Endothelial cell (in vitro differentiated cells): ENCODE results near the gene IQCF6. TPM values are rescaled to one million over a fixed set of nuclear protein-coding genes. Genes with fewer than 3 reads are reported as not detected.
"Not testable (repeated sequence)": the region's sequence is repeated elsewhere in the genome, so short reads cannot be mapped to it uniquely, and the experiment has no call there.

ENCODE experiments used
- DNase-seq: peaks from one replicate; pipeline ENCODE4 v3.0.0; 2021; ENCODE audit warnings: low spot score
- H3K27ac Mint-ChIP-seq: one replicate; pipeline ENCODE4 v1.8.0; 2021; ENCODE audit warnings: mixed read lengths, inconsistent platforms; ENCODE audit not compliant: unreplicated experiment
- H3K27me3 Mint-ChIP-seq: one replicate; pipeline ENCODE4 v1.8.0; 2021; ENCODE audit warnings: mild to moderate bottlenecking, moderate library complexity, mixed read lengths, inconsistent platforms; ENCODE audit not compliant: unreplicated experiment
- H3K36me3 Mint-ChIP-seq: one replicate; pipeline ENCODE4 v1.8.0; 2021; ENCODE audit warnings: mild to moderate bottlenecking, low read depth, mixed read lengths, inconsistent platforms; ENCODE audit not compliant: unreplicated experiment
- H3K4me1 Mint-ChIP-seq: one replicate; pipeline ENCODE4 v1.8.0; 2021; ENCODE audit warnings: mild to moderate bottlenecking, mixed read lengths, inconsistent platforms; ENCODE audit not compliant: unreplicated experiment
- H3K4me3 Mint-ChIP-seq: one replicate; pipeline ENCODE4 v1.8.0; 2021; ENCODE audit warnings: mild to moderate bottlenecking, mixed read lengths, inconsistent platforms; ENCODE audit not compliant: unreplicated experiment
- H3K9me3 Mint-ChIP-seq: one replicate; pipeline ENCODE4 v1.8.0; 2021; ENCODE audit warnings: mixed read lengths, inconsistent platforms; ENCODE audit not compliant: unreplicated experiment
- total RNA-seq: library from RNA; stranded (reverse); fragmentation: NEBNext Ultra II Directional; extraction: Animal tissue kit (Norgen Biotek cat#: 25700); gene quantifications from one replicate; pipeline ENCODE4 v1.2.1, GENCODE V29; 2021; ENCODE audit not compliant: unreplicated experiment
- TF ChIP-seq, protein P1 (sequence below): fragments of 200-600 bp; sonication (generic); IDR thresholded peaks from one replicate; pipeline ENCODE4 v1.5.0; 2021; ENCODE audit warnings: antibody characterized with exemption; ENCODE audit not compliant: unreplicated experiment

Gene IQCF6
- total RNA-seq, 1 donor from 2014 or later, result not detected

DNA sequence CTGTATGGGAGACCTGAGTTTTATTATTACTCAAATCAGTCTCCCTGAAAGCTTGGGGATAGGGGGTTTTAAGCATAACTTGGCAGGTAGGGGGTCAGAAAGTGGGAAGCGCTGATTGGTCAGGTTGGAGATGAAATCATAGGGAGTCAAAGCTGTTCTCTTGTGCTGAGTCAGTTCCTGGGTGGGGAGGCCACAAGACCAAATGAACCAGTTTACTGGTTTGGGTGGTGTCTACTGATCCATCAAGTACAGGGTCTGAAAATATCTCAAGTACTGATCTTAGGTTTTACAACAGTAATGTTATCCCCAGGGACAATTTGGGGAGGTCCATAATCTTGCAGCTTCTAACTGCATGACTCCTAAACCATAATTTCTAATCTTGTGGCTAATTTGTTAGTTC is 17.8 kb upstream of the IQCF6 start:
- H3K27me3 Mint-ChIP-seq, result peaks cover 2% of the 10 kb centered on the region
- H3K9me3 Mint-ChIP-seq, result no peaks in the 10 kb centered on the region
- DNase-seq, result no peak
- no peak overlapping the region for H3K4me3 Mint-ChIP-seq
- H3K27ac Mint-ChIP-seq, result no peak overlapping the region
- H3K4me1 Mint-ChIP-seq, result peaks cover 11% of the 10 kb centered on the region
- no peaks in the 10 kb centered on the region for H3K36me3 Mint-ChIP-seq
- TF ChIP-seq, protein P1, sequence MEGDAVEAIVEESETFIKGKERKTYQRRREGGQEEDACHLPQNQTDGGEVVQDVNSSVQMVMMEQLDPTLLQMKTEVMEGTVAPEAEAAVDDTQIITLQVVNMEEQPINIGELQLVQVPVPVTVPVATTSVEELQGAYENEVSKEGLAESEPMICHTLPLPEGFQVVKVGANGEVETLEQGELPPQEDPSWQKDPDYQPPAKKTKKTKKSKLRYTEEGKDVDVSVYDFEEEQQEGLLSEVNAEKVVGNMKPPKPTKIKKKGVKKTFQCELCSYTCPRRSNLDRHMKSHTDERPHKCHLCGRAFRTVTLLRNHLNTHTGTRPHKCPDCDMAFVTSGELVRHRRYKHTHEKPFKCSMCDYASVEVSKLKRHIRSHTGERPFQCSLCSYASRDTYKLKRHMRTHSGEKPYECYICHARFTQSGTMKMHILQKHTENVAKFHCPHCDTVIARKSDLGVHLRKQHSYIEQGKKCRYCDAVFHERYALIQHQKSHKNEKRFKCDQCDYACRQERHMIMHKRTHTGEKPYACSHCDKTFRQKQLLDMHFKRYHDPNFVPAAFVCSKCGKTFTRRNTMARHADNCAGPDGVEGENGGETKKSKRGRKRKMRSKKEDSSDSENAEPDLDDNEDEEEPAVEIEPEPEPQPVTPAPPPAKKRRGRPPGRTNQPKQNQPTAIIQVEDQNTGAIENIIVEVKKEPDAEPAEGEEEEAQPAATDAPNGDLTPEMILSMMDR, result no peak

DNA sequence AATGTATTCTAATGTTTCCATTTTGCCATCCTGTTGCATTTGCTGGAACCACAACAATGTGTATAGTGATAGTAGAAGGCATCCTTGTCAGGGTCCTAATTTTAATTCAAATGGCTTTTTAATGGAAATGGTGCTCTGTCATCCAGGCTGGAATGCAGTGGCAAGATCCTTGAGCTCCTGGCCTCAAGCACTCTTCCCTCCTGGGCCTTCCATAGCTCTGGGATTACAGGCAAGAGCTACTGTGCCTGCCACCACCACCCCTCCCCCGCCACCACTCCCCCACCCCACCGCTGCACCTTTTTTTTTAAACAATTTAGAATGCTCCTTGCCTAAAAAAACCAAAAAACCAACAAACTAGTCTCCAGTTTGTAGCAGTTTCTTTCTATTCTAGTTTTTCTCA is 15.2 kb upstream of the IQCF6 start:
- DNase-seq, result no peak
- no peaks in the 10 kb centered on the region for H3K9me3 Mint-ChIP-seq
- H3K27ac Mint-ChIP-seq, result no peak overlapping the region
- H3K27me3 Mint-ChIP-seq, result peaks cover 2% of the 10 kb centered on the region
- TF ChIP-seq, protein P1, result no peak
- H3K36me3 Mint-ChIP-seq, result no peaks in the 10 kb centered on the region
- H3K4me3 Mint-ChIP-seq, result no peak overlapping the region
- H3K4me1 Mint-ChIP-seq, result peaks cover 11% of the 10 kb centered on the region

DNA sequence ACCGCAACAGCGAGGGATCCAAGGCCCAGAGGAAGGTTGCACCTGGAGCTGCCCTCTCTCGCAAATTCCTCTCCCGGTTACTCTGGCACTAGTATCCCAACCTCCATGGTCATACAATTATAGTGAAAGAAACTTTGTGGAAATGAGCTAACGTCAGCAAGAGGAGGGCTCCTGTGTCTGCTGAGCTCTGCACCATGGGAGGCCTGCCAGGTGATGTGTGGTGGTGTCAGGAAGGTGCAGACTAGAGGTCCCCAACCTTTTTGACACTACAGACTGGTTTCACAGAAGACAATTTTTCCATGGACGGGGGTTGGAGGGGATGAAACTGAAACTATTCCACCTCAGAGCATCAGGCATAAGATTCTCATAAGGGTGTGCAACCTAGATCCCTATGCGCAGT is 13.2 kb upstream of the IQCF6 start:
- H3K36me3 Mint-ChIP-seq, result no peaks in the 10 kb centered on the region

DNA sequence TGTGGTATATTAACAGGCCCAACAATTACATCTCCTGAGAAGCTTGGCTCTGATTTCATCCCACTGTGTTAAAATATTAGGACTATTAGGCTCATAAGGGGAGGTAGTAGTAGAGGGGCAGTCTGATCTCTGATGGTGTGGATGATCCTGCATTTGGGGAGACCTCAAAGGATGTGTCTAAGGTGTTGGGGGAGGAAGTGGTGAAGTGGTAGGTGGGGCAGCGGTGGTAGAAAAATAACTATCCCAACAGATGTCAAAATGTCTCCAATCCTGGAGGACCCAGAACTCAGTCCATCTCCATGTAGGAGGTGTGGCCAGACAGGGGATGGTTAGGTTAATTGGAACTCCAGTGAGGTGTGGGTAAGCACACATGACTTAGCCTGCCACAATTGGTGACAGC is 10.4 kb upstream of the IQCF6 start:
- TF ChIP-seq, protein P1, result no peak
- Mint-ChIP-seq H3K36me3 (no peaks in the 10 kb centered on the region), H3K4me1 (no peaks in the 10 kb centered on the region), H3K27me3 (no peaks in the 10 kb centered on the region), H3K9me3 (no peaks in the 10 kb centered on the region), H3K27ac (no peak overlapping the region), H3K4me3 (no peak overlapping the region)
- no peak for DNase-seq

More for the DNA sequence above, 13.2 kb upstream of the IQCF6 start:
- Mint-ChIP-seq H3K4me1 (peaks cover 7% of the 10 kb centered on the region), H3K27ac (no peak overlapping the region), H3K27me3 (no peaks in the 10 kb centered on the region), H3K9me3 (no peaks in the 10 kb centered on the region), H3K4me3 (no peak overlapping the region)
- DNase-seq, result no peak
- TF ChIP-seq, protein P1, result no peak

DNA sequence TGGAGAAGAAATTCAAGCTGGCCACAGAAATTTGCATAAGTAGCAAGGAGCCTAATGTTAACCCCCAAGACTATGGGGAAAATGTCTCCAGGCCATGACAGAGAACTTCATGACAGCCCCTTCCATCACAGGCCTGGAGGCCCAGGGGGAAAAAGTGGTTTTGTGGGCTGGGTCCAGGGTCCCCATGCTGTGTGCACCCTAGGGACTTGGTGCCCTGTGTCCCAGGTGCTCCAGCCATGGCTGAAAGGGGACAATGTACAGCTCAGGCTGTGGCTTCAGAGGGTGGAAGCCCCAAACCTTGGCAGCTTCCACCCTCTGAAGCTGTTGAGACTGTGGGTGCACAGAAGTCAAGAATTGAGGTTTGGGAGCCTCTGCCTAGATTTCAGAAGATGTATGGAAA is 8.5 kb upstream of the IQCF6 start:
- H3K9me3 Mint-ChIP-seq, H3K27ac Mint-ChIP-seq, DNase-seq, H3K4me3 Mint-ChIP-seq, H3K27me3 Mint-ChIP-seq, H3K4me1 Mint-ChIP-seq, H3K36me3 Mint-ChIP-seq: not testable (repeated sequence)

DNA sequence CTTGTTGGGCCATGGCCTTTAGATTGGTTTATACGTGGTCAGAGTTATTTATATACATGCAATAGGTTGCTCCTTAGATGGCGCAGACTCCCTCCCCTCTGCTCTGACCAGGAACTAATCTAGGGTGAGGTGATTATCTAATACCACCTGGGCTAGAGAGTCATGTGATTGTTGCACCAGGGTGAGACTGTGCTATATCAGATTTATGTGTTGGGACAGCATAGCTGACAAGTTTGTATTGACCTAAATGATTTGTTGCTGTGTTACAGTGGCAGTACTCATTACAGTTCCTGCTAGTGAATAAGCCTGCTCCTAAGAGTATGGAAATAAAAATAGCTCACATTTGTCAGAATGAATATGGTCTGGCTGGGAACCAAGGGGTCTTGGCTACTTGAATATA is 7.2 kb upstream of the IQCF6 start:
- no peaks in the 10 kb centered on the region for H3K36me3 Mint-ChIP-seq
- no peaks in the 10 kb centered on the region for H3K4me1 Mint-ChIP-seq
- no peak overlapping the region for H3K4me3 Mint-ChIP-seq
- no peak overlapping the region for H3K27ac Mint-ChIP-seq
- TF ChIP-seq, protein P1, result no peak
- H3K27me3 Mint-ChIP-seq, result no peaks in the 10 kb centered on the region
- no peak for DNase-seq
- H3K9me3 Mint-ChIP-seq, result no peaks in the 10 kb centered on the region
